OCI-LY1 (cell line): ENCODE data around the gene ALDH5A1.

Experiments used
- H2AFZ ChIP-seq: fragments of 200-600 bp; sonication (generic), shearing (Covaris generic); 2 replicates; pipeline ENCODE4 v1.6.0; 2014; ENCODE audit warnings: antibody characterized with exemption, mild to moderate bottlenecking, low read length
- H3F3A ChIP-seq: fragments of 200-600 bp; sonication (generic), shearing (Covaris generic); 2 replicates; pipeline ENCODE4 v1.6.0; 2014; ENCODE audit warnings: mild to moderate bottlenecking, antibody characterized with exemption, low read length, moderate library complexity; ENCODE audit not compliant: insufficient read depth
- H3K27ac ChIP-seq: fragments of 200-600 bp; sonication (generic); 2 replicates; pipeline ENCODE4 v1.5.1; 2014; ENCODE audit warnings: low read length, mixed run types, mild to moderate bottlenecking, low read depth; ENCODE audit not compliant: poor library complexity, severe bottlenecking
- H3K27me3 ChIP-seq: fragments of 200-600 bp; sonication (generic); 2 replicates; pipeline ENCODE4 v1.6.0; 2014; ENCODE audit warnings: antibody characterized with exemption, mild to moderate bottlenecking, low read length, moderate library complexity; ENCODE audit not compliant: insufficient read depth
- H3K36me3 ChIP-seq: fragments of 200-600 bp; sonication (generic); 2 replicates; pipeline ENCODE4 v1.6.1; 2014; ENCODE audit warnings: mild to moderate bottlenecking, antibody characterized with exemption, low read length, moderate library complexity, mixed read lengths; ENCODE audit not compliant: insufficient read depth
- H3K4me1 ChIP-seq: fragments of 200-600 bp; sonication (generic); 2 replicates; pipeline ENCODE4 v1.5.1; 2014; ENCODE audit warnings: mild to moderate bottlenecking, low read length, moderate library complexity; ENCODE audit not compliant: insufficient read depth, severe bottlenecking
- H3K4me2 ChIP-seq: fragments of 200-600 bp; sonication (generic), shearing (Covaris generic); 2 replicates; pipeline ENCODE4 v1.6.1; 2014; ENCODE audit warnings: low read length
- H3K4me3 ChIP-seq: fragments of 200-600 bp; sonication (generic); 2 replicates; pipeline ENCODE4 v1.5.1; 2014; ENCODE audit warnings: low read length, low read depth, mild to moderate bottlenecking, mixed read lengths; ENCODE audit not compliant: poor library complexity, severe bottlenecking
- H3K79me2 ChIP-seq: fragments of 200-600 bp; shearing (Covaris generic); 2 replicates; pipeline ENCODE4 v1.6.1; 2016; ENCODE audit warnings: mixed run types, low read length, mixed read lengths; ENCODE audit not compliant: insufficient read depth
- H3K9ac ChIP-seq: fragments of 200-600 bp; sonication (generic), shearing (Covaris generic); 2 replicates; pipeline ENCODE4 v1.6.1; 2014; ENCODE audit warnings: mild to moderate bottlenecking, low read length, mixed read lengths
- H3K9me2 ChIP-seq: fragments of 200-600 bp; sonication (generic), shearing (Covaris generic); 2 replicates; pipeline ENCODE4 v1.6.1; 2014; ENCODE audit warnings: low read depth, mild to moderate bottlenecking, low read length, mixed read lengths
- H3K9me3 ChIP-seq: fragments of 200-600 bp; shearing (Covaris generic); 2 replicates; pipeline ENCODE4 v1.6.1; 2014; ENCODE audit warnings: low read length, mixed read lengths
- H4K20me1 ChIP-seq: fragments of 200-600 bp; sonication (generic), shearing (Covaris generic); 2 replicates; pipeline ENCODE4 v1.6.0; 2016; ENCODE audit warnings: mild to moderate bottlenecking, low read length; ENCODE audit not compliant: insufficient read depth
- EZH2 ChIP-seq: fragments of 200-600 bp; sonication (generic), shearing (Covaris generic); IDR thresholded peaks from 2 replicates; pipeline ENCODE4 v1.8.0; 2017; ENCODE audit warnings: borderline replicate concordance, mixed run types, mild to moderate bottlenecking, antibody characterized with exemption, low read length, moderate library complexity, mixed read lengths
- TF ChIP-seq, protein P1 (sequence below): fragments of 200-600 bp; sonication (generic), shearing (Covaris generic); IDR thresholded peaks from 2 replicates; pipeline ENCODE4 v1.5.1; 2017; ENCODE audit warnings: mild to moderate bottlenecking, antibody characterized with exemption, low read length, moderate library complexity, mixed read lengths

ALDH5A1 gene

DNA sequence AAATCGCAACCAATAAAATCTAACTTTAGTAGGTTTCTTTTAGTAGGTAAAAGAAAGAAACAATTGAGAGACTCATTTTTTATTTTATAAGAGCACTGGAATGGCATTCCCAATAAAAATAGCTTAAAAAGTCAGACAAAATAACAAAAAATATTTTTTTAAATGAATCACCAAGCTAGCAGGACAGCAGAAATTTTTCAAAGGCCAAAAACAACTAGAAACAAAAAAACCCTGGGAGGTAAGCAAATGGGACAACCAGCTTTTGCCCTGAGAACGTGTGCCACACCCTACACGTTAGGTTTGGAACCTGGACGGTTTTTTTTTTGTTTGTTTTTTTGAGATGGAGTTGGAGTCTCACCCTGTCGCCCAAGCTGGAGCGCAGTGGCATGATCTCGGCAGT lies 25.0 kb upstream of the ALDH5A1 start:
- H3K27ac ChIP-seq, result no peak overlapping the region
- H3K9me2 ChIP-seq, result no peaks in the 10 kb centered on the region
- H3K9me3 ChIP-seq, result no peaks in the 10 kb centered on the region
- H4K20me1 ChIP-seq, result no peaks in the 10 kb centered on the region
- no peak overlapping the region for H3K4me3 ChIP-seq
- no peak overlapping the region for H3K9ac ChIP-seq
- H3K79me2 ChIP-seq, result no peaks in the 10 kb centered on the region
- no peaks in the 10 kb centered on the region for H3F3A ChIP-seq
- no peak overlapping the region for H3K4me2 ChIP-seq
- H3K4me1 ChIP-seq, result no peaks in the 10 kb centered on the region
- H3K27me3 ChIP-seq, result no peaks in the 10 kb centered on the region
- H3K36me3 ChIP-seq, result peaks cover 24% of the 10 kb centered on the region
- no peak overlapping the region for H2AFZ ChIP-seq
- TF ChIP-seq EZH2, result no peak
- TF ChIP-seq, protein P1, sequence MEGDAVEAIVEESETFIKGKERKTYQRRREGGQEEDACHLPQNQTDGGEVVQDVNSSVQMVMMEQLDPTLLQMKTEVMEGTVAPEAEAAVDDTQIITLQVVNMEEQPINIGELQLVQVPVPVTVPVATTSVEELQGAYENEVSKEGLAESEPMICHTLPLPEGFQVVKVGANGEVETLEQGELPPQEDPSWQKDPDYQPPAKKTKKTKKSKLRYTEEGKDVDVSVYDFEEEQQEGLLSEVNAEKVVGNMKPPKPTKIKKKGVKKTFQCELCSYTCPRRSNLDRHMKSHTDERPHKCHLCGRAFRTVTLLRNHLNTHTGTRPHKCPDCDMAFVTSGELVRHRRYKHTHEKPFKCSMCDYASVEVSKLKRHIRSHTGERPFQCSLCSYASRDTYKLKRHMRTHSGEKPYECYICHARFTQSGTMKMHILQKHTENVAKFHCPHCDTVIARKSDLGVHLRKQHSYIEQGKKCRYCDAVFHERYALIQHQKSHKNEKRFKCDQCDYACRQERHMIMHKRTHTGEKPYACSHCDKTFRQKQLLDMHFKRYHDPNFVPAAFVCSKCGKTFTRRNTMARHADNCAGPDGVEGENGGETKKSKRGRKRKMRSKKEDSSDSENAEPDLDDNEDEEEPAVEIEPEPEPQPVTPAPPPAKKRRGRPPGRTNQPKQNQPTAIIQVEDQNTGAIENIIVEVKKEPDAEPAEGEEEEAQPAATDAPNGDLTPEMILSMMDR, result no peak

DNA sequence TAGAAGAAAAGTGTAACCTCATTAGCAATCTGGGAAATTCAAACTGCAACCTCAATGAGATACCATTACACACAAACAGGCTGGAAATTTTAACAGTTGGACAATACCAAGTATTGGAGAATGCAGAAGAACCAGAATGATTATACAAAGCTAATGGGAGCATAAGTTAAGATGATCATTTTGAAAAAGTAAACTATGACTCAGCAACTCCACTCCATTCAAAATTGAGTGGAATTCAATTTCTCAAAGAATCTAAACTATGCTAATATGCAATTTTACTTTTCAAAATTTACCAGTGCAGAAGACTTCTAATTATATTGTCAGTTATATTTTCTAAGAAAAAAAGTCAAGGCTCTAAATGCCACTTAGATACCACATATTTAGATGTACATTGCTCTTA lies 22.6 kb upstream of the ALDH5A1 start:
- Histone ChIP-seq H3K9me3 (no peaks in the 10 kb centered on the region), H4K20me1 (no peaks in the 10 kb centered on the region), H3K27me3 (no peaks in the 10 kb centered on the region), H2AFZ (no peak overlapping the region), H3K79me2 (no peaks in the 10 kb centered on the region), H3K4me1 (no peaks in the 10 kb centered on the region), H3K4me2 (no peak overlapping the region), H3F3A (no peaks in the 10 kb centered on the region), H3K36me3 (peaks cover 16% of the 10 kb centered on the region), H3K9ac (no peak overlapping the region), H3K9me2 (no peaks in the 10 kb centered on the region), H3K27ac (no peak overlapping the region), H3K4me3 (no peak overlapping the region)
- TF ChIP-seq EZH2, result no peak
- TF ChIP-seq, protein P1, result no peak

- Histone ChIP-seq H2AFZ (no peak overlapping the region), H3K36me3 (peaks cover 21% of the 10 kb centered on the region), H3K9me2 (no peaks in the 10 kb centered on the region), H3K27me3 (no peaks in the 10 kb centered on the region), H4K20me1 (no peaks in the 10 kb centered on the region), H3K4me1 (no peaks in the 10 kb centered on the region), H3K4me2 (no peak overlapping the region), H3K9ac (no peak overlapping the region), H3K4me3 (no peak overlapping the region), H3K9me3 (no peaks in the 10 kb centered on the region), H3F3A (no peaks in the 10 kb centered on the region), H3K79me2 (no peaks in the 10 kb centered on the region), H3K27ac (no peak overlapping the region)
- TF ChIP-seq EZH2, result no peak
- TF ChIP-seq, protein P1, result no peak
These were observed 18.1 kb upstream of the ALDH5A1 start for GRCh38 chr6:24476631-24477030.
